ENCODE data around the gene POR.

POR gene

GRCh38 chr7:75962607-75963380 lies 47.8 kb downstream of the POR start:
- Histone ChIP-seq H3K4me1 (ENCODE audit: control insufficient read depth in 1 of 2, insufficient read depth in 1 of 2, low read depth in 1 of 2, low read length in 1 of 2) (peaks cover 8 to 9% of the 10 kb centered on the region in 2 experiments), H3K4me3 (ENCODE audit: low read depth in 1 of 2, low read length in 1 of 2) (no peak overlapping the region), H3K27me3 (no peaks in the 10 kb centered on the region), H3K9me3 (no peaks in the 10 kb centered on the region), H3K27ac (no peak overlapping the region), H3K36me3 (peaks cover 37% of the 10 kb centered on the region)
- TF ChIP-seq CTCF (IDR thresholded peaks at IDR 0.05), result no peak

GRCh38 chr7:75963381-75963995 lies 48.5 kb downstream of the POR start:
- no peak overlapping the region for H3K27ac ChIP-seq
- no peaks in the 10 kb centered on the region for H3K9me3 ChIP-seq
- no peak for TF ChIP-seq CTCF (IDR thresholded peaks at IDR 0.05)
- no peak overlapping the region for H3K4me3 ChIP-seq (ENCODE audit: low read depth in 1 of 2, low read length in 1 of 2)
- no peaks in the 10 kb centered on the region for H3K27me3 ChIP-seq
- H3K4me1 ChIP-seq (ENCODE audit: control insufficient read depth in 1 of 2, insufficient read depth in 1 of 2, low read depth in 1 of 2, low read length in 1 of 2), result peaks cover 11% of the 10 kb centered on the region in 2 experiments
- H3K36me3 ChIP-seq, result peaks cover 36% of the 10 kb centered on the region

GRCh38 chr7:75965617-75966016 lies 50.7 kb downstream of the POR start:
- no peak for TF ChIP-seq CTCF (IDR thresholded peaks at IDR 0.05)
- Histone ChIP-seq H3K9me3 (no peaks in the 10 kb centered on the region), H3K4me1 (ENCODE audit: control insufficient read depth in 1 of 2, insufficient read depth in 1 of 2, low read depth in 1 of 2, low read length in 1 of 2) (peaks cover 11% of the 10 kb centered on the region in 2 experiments), H3K27me3 (no peaks in the 10 kb centered on the region), H3K27ac (no peak overlapping the region), H3K36me3 (peaks cover 32% of the 10 kb centered on the region), H3K4me3 (ENCODE audit: low read depth in 1 of 2, low read length in 1 of 2) (no peak overlapping the region)

- no peaks in the 10 kb centered on the region for H3K27me3 ChIP-seq
- peaks cover 32% of the 10 kb centered on the region for H3K36me3 ChIP-seq
- no peaks in the 10 kb centered on the region for H3K9me3 ChIP-seq
- TF ChIP-seq CTCF (IDR thresholded peaks at IDR 0.05), result no peak
- no peak overlapping the region for H3K4me3 ChIP-seq (ENCODE audit: low read depth in 1 of 2, low read length in 1 of 2)
- peaks cover 14 to 15% of the 10 kb centered on the region in 2 experiments for H3K4me1 ChIP-seq (ENCODE audit: control insufficient read depth in 1 of 2, insufficient read depth in 1 of 2, low read depth in 1 of 2, low read length in 1 of 2)
- H3K27ac ChIP-seq, result no peak overlapping the region
Measured at GRCh38 chr7:75966190-75966961, 51.4 kb downstream of the POR start.

GRCh38 chr7:75967055-75967454 lies 52.1 kb downstream of the POR start:
- no peak for TF ChIP-seq CTCF (IDR thresholded peaks at IDR 0.05)
- no peak overlapping the region for H3K4me3 ChIP-seq (ENCODE audit: low read depth in 1 of 2, low read length in 1 of 2)
- H3K27ac ChIP-seq, result peak overlapping the region; percentile 14
- H3K36me3 ChIP-seq, result peaks cover 25% of the 10 kb centered on the region
- H3K27me3 ChIP-seq, result no peaks in the 10 kb centered on the region
- peaks cover 21 to 22% of the 10 kb centered on the region in 2 experiments for H3K4me1 ChIP-seq (ENCODE audit: control insufficient read depth in 1 of 2, insufficient read depth in 1 of 2, low read depth in 1 of 2, low read length in 1 of 2)
- H3K9me3 ChIP-seq, result no peaks in the 10 kb centered on the region
